Epithelial cell of umbilical artery (primary cell): ENCODE measurements around the gene KLK10. TPM values are rescaled to one million over a fixed set of nuclear protein-coding genes. Genes with fewer than 3 reads are reported as not detected.

Experiments
- total RNA-seq: library from RNA; depleted of rRNA; stranded (reverse); fragments of >200 nt; gene quantifications from 2 replicates; pipeline ENCODE4 v1.2.3, GENCODE V29; 2014

The KLK10 gene, protein sequence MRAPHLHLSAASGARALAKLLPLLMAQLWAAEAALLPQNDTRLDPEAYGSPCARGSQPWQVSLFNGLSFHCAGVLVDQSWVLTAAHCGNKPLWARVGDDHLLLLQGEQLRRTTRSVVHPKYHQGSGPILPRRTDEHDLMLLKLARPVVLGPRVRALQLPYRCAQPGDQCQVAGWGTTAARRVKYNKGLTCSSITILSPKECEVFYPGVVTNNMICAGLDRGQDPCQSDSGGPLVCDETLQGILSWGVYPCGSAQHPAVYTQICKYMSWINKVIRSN
- not detected in 2 replicates for total RNA-seq

DNA sequence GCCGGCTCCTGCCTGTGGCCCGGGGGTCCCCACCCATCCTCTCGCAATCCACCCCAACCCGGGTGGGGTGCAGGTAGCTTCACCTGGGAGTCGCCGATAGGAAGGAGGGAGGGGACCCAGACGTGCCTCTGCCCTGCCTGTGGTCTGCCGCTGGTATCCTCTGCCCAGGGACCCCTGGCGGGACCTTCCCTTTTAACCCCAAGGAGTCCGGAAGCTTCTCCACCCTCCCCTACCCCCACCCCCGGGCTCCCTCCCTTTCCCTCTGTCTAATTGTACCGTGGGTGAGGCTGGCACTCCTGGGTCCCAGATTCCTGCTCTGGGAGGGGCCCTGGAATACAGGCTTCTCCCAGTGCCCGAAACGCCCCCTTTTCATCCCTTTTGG lies at the start of gene KLK10:
Gene KLK10, minus strand, starts transcription at position 166 of the 382 bp plus-strand sequence. CDS start 579 bp downstream, outside the sequence.

DNA sequence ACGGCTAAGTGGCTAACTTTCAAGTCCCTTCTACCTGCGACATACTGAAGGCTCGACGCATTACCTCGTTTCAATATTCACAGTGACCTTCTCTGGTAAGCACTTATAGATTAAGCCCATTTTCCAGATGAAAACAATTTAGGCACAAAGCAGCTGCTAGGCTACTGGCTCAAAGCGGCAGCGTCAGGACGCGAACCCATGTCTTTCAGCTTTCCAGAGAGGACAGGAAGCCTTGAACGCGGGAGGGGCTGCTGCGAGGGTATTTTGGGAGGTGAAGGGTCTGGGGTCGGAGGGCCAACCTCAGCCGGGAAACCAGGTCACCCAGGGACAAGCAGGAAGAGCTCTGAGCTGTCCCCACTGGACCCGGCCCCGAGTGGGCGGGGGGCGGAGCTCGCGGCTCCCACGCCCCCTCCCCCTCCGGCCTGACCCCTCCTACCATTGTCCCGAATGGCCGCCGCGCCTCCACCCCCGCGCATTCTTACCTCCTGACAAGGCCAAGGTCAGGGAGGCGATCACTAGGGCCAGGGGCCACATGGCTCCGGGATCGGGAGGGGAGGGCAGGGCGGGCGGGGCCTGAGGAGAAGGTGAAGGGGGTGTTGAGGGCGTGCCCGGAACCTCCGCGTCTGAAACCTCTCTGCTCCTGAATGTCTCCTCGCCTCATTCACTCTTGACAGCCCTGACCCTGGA lies 45.2 kb upstream of the KLK10 start, which contains the start of gene KLK13:
Gene KLK13, minus strand, starts transcription at position 559 of the 687 bp plus-strand sequence. Its CDS starts 25 bp downstream, at position 534.

DNA sequence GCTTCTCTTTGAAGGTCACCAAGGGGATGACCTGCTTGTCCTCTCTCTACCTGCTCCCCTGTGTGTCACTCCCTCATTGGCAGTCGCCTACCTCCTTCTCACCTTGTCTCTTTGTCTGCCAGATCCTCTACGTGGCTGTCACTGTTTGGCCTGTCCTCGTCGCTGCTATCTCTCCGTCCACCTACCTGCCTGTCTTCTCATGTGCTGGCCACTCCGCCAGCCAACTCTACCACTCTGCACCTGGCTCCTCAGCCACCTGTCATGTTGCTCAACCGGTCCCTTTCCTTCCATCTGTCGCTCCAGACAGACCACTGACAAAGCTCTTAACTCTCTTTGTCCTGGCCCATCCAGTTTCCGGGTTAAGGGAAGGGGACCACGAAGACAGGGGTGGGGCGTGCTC lies 15.2 kb upstream of the KLK10 start, which contains the start of gene KLK12:
Gene KLK12, minus strand, starts transcription at position 299 of the 400 bp plus-strand sequence. CDS start 381 bp downstream, outside the sequence.

DNA sequence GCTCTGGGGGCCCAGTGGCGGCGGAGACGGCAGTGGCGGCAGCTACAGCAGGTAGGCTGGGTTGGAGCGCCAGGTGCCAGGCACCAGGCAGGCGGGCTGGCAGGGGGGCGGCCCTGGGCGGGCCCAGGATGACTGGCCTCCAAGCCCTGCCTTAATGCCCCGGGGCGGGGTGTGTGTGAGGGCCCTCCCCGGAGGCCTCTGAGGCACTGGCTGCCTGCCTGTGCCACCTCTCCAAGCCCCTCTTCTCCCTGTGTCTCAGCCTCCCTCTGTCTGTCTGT lies 7.0 kb upstream of the KLK10 start, which contains the start of gene KLK11:
Gene KLK11, minus strand, starts transcription at position 63 of the 278 bp plus-strand sequence. CDS start 985 bp downstream, outside the sequence.

DNA sequence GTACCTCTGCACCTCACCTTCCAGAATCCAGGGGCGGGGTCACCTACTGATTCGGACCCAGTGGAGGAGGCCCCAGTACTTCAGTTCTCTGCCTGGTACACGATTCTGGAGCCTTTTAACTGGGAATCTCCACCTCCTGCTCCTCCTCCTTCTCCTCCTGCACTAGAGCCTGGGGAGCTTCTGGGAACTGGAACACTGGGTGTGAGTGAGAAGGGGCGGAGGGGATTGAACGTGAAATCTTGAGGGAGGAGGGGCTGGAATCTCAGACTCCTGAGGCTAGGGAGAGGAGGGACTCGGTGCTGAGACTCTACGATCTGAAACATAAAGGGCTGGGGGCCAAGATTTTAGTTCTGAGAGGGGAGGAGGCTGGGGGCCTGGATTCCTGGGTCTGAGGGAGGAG lies 18.0 kb downstream of the KLK10 start, which contains the start of gene KLK8:
Gene KLK8, minus strand, starts transcription at position 90 of the 400 bp plus-strand sequence. CDS start 437 bp downstream, outside the sequence.

DNA sequence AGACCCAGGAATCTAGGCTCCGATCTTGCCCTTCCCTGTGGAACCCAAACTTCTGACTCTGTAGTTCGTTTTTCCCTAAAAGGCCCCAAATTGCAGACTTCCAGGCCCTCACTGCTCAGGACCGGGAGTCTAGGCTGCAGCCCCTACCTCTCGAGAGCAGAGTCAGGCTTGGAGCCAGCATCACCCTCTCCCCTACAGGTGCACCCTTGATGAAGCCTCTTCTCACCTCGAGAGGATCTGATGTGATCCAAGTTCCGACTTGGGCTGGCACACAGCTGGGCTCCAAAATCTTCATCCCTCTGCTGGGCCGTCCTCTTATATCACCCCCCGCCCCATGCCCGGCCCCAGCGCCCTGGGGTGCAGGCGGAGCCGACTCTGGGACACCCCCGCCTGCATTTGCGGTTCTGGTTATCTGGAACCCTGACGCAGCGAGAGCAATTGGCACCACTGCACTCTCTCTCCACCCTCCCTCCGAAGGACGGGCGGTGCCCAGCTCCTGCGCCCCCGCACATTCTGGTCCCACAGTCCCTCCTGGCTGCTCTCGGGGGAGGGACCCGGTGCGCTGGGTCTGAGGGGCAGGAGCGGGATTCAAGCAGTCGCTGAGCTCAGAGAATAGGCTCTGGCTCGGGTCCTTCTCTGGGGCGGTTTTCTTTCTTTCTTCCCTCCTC lies 35.8 kb downstream of the KLK10 start, which contains the start of gene KLK7:
Gene KLK7, minus strand, starts transcription at position 293 of the 668 bp plus-strand sequence. CDS start 1,518 bp downstream, outside the sequence.

DNA sequence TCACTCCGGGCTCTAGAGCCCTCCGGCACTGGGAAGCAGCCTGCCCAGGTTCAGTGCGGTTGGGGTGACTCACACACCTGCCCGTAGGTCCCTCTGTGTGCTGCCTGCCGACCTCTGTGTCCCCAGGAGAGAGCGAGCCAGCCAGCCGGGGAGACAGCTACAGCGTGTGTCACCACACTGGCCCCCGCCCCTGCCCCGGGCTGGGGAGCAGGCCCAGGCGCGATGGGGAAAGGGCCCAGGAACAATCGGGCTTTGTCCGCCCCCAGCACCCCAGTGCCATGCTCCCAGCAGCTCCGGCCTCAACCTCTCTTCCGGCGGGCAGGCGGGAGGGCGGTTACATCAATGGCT lies 50.1 kb downstream of the KLK10 start, which contains the start of gene KLK6:
Gene KLK6, minus strand, starts transcription at position 179 of the 348 bp plus-strand sequence. CDS start 1,487 bp downstream, outside the sequence.

Other genes with a start within 250 kb of the KLK10 start
- not detected in 2 replicates for gene GPR32, start 249.2 kb downstream of the KLK10 start, total RNA-seq
- gene ACP4, start 229.3 kb downstream of the KLK10 start, total RNA-seq: not detected in 2 replicates
- not detected in 2 replicates for gene KLK1, start 195.9 kb downstream of the KLK10 start, total RNA-seq
- not detected in 2 replicates for gene KLK15, start 186.1 kb downstream of the KLK10 start, total RNA-seq
- not detected in 2 replicates for gene KLK3, start 164.8 kb downstream of the KLK10 start, total RNA-seq
- not detected in 2 replicates for gene KLK2, start 146.3 kb downstream of the KLK10 start, total RNA-seq
- not detected in 2 replicates for gene KLK4, start 108.3 kb downstream of the KLK10 start, total RNA-seq
- gene KLK5, start 66.7 kb downstream of the KLK10 start, total RNA-seq: not detected in 2 replicates
- 0.32 TPM in 1 of 2 replicates, not detected in the other for gene KLK6, start 50.1 kb downstream of the KLK10 start, total RNA-seq
- gene KLK7, start 35.8 kb downstream of the KLK10 start, total RNA-seq: not detected in 2 replicates
- not detected in 2 replicates for gene KLK8, start 18.1 kb downstream of the KLK10 start, total RNA-seq
- gene KLK11, start 6.9 kb upstream of the KLK10 start, total RNA-seq: not detected in 2 replicates
- not detected in 2 replicates for gene KLK12, start 15.3 kb upstream of the KLK10 start, total RNA-seq
- gene KLK13, start 45.4 kb upstream of the KLK10 start, total RNA-seq: not detected in 2 replicates
- gene KLK14, start 63.2 kb upstream of the KLK10 start, total RNA-seq: under 0.01 TPM in 1 of 2 replicates, not detected in the other
- gene CTU1, start 88.7 kb upstream of the KLK10 start, total RNA-seq: 9.7 and 10.8 TPM in 2 replicates
- gene SIGLEC9, start 105.2 kb upstream of the KLK10 start, total RNA-seq: not detected in 2 replicates
- not detected in 2 replicates for gene SIGLEC7, start 122.6 kb upstream of the KLK10 start, total RNA-seq
- not detected in 2 replicates for gene CD33, start 205.4 kb upstream of the KLK10 start, total RNA-seq
- not detected in 2 replicates for gene SIGLECL1, start 231.4 kb upstream of the KLK10 start, total RNA-seq